ENCODE data around the gene ATP6V1A. TPM values are rescaled to one million over a fixed set of nuclear protein-coding genes. Genes with fewer than 3 reads are reported as not detected.

ATP6V1A gene
- total and polyA plus RNA-seq, 2 of the 13 experiments (the other 11 are each of a cell fraction or from before 2014, with no cell fraction given) = 23.4 to 95.1 TPM

- TF ChIP-seq AHDC1 (CRISPR knock-in tag; IDR thresholded peaks at IDR 0.05; ENCODE audit: borderline replicate concordance) (no peak), SIX1 (CRISPR knock-in tag; IDR thresholded peaks at IDR 0.05; ENCODE audit: borderline replicate concordance) (0 out of 2 replicates have a peak, but pooled peaks have one; percentile 2), ZNF12 (CRISPR knock-in tag; IDR thresholded peaks at IDR 0.05) (no peak), MLLT10 (CRISPR knock-in tag; IDR thresholded peaks at IDR 0.05) (no peak), ZNF552 (CRISPR knock-in tag; IDR thresholded peaks at IDR 0.05; ENCODE audit: borderline replicate concordance) (no peak), PCBP1 (IDR thresholded peaks at IDR 0.05; ENCODE audit: borderline replicate concordance, low read depth, low read length) (no peak; the same call in 1 of the 2 replicates), RERE (CRISPR knock-in tag; IDR thresholded peaks at IDR 0.05; ENCODE audit: low read depth) (no peak), BCL6 (CRISPR knock-in tag; IDR thresholded peaks at IDR 0.05) (peak; percentile 33; the same call in 1 of the 2 replicates), NAIF1 (CRISPR knock-in tag; IDR thresholded peaks at IDR 0.05; ENCODE audit: borderline replicate concordance) (peak; percentile 76; the same call in 1 of the 2 replicates), PREB (CRISPR knock-in tag; IDR thresholded peaks at IDR 0.05) (no peak), ARNT (IDR thresholded peaks at IDR 0.05) (no peak), NBN (conservative IDR thresholded peaks at IDR 0.05) (no peak), POGK (CRISPR knock-in tag; conservative IDR thresholded peaks at IDR 0.05) (0 out of 2 replicates have a peak, but pooled peaks have one; percentile 20), TGIF2 (CRISPR knock-in tag; IDR thresholded peaks at IDR 0.05) (no peak), GPN1 (CRISPR knock-in tag; IDR thresholded peaks at IDR 0.05; ENCODE audit: borderline replicate concordance) (no peak)
Measured at GRCh38 chr3:113745756-113746547, 883 bp upstream of the ATP6V1A start, which contains the start of gene NAA50 (continued).
